Hepatocyte (in vitro differentiated cells): ENCODE results near the gene SATB1. TPM values are rescaled to one million over a fixed set of nuclear protein-coding genes. Genes with fewer than 3 reads are reported as not detected.

Source experiments
- DNase-seq: peaks from one replicate; pipeline ENCODE4 v3.0.0-alpha.2; 2016; ENCODE audit warnings: low spot score
- H2AFZ ChIP-seq: fragments of 200-600 bp; sonication (generic); 2 replicates; pipeline ENCODE4 v1.6.0; 2016; ENCODE audit warnings: antibody characterized with exemption, mild to moderate bottlenecking
- H3K27ac ChIP-seq: fragments of 200-600 bp; sonication (generic); 2 replicates; pipeline ENCODE4 v1.5.1; 2016; ENCODE audit warnings: mild to moderate bottlenecking
- H3K27me3 ChIP-seq: fragments of 200-600 bp; sonication (generic); 2 replicates; pipeline ENCODE4 v1.6.1; 2016
- H3K36me3 ChIP-seq: fragments of 200-600 bp; sonication (generic); replicated peaks from 2 replicates; pipeline ENCODE4 v1.5.1; 2016; ENCODE audit warnings: low read depth; ENCODE audit not compliant: insufficient read depth
- H3K4me1 ChIP-seq: fragments of 200-600 bp; sonication (generic); 2 replicates; pipeline ENCODE4 v1.5.1; 2016; ENCODE audit warnings: mild to moderate bottlenecking, moderate library complexity; ENCODE audit not compliant: insufficient read depth
- H3K4me2 ChIP-seq: fragments of 200-600 bp; sonication (generic); 2 replicates; pipeline ENCODE4 v1.6.0; 2016
- H3K4me3 ChIP-seq: fragments of 200-600 bp; sonication (generic); 2 replicates; pipeline ENCODE4 v1.5.1; 2016; ENCODE audit warnings: mild to moderate bottlenecking
- H3K79me2 ChIP-seq: fragments of 200-600 bp; sonication (generic); 2 replicates; pipeline ENCODE4 v1.6.0; 2017; ENCODE audit warnings: mild to moderate bottlenecking
- H3K9me2 ChIP-seq: fragments of 200-600 bp; sonication (generic); replicated peaks from 2 replicates; pipeline ENCODE4 v1.6.0; 2017; ENCODE audit warnings: mild to moderate bottlenecking; ENCODE audit not compliant: insufficient read depth
- H3K9me3 ChIP-seq: fragments of 200-600 bp; sonication (generic); 2 replicates; pipeline ENCODE4 v1.5.1; 2016; ENCODE audit warnings: low read depth, mild to moderate bottlenecking
- H4K20me1 ChIP-seq: fragments of 200-600 bp; sonication (generic); 2 replicates; pipeline ENCODE4 v1.6.0; 2016; ENCODE audit warnings: mild to moderate bottlenecking; ENCODE audit not compliant: insufficient read depth, poor library complexity, severe bottlenecking
- EZH2 ChIP-seq: fragments of 200-600 bp; sonication (generic); IDR thresholded peaks from 2 replicates; pipeline ENCODE4 v1.6.1; 2016; ENCODE audit warnings: antibody characterized with exemption, mild to moderate bottlenecking, borderline replicate concordance
- EZH2phosphoT487 ChIP-seq: fragments of 200-600 bp; sonication (generic); IDR thresholded peaks from one replicate; pipeline ENCODE4 v1.6.1; 2018; ENCODE audit warnings: antibody characterized with exemption, mild to moderate bottlenecking, low read depth, moderate library complexity; ENCODE audit not compliant: unreplicated experiment, severe bottlenecking
- WGBS: methylation state at CpG from one replicate; pipeline ENCODE4 v1.1.6; 2016; ENCODE audit warnings: low lambda C conversion rate; ENCODE audit errors: missing lambda C conversion rate; 5-methylcytosine and 5-hydroxymethylcytosine counted together
- polyA plus RNA-seq: library from polyadenylated mRNA; unstranded; fragments of >200 nt; fragmentation: Nextera tagmentation; extraction: Ambion mirVana; gene quantifications from 2 replicates; pipeline ENCODE4 v1.2.1, GENCODE V29; 2016
- total RNA-seq: library from RNA; depleted of rRNA; stranded (reverse); fragments of >200 nt; gene quantifications from 2 replicates; pipeline ENCODE4 v1.2.3, GENCODE V29; 2014
- TF ChIP-seq, protein P1 (sequence below): fragments of 200-600 bp; sonication (generic); IDR thresholded peaks from 2 replicates; pipeline ENCODE4 v1.5.1; 2016; ENCODE audit warnings: antibody characterized with exemption, mild to moderate bottlenecking; ENCODE audit not compliant: poor library complexity

SATB1 gene
- total and polyA plus RNA-seq, 2 experiments from 2014 or later: 10.0 to 30.7 TPM

DNA sequence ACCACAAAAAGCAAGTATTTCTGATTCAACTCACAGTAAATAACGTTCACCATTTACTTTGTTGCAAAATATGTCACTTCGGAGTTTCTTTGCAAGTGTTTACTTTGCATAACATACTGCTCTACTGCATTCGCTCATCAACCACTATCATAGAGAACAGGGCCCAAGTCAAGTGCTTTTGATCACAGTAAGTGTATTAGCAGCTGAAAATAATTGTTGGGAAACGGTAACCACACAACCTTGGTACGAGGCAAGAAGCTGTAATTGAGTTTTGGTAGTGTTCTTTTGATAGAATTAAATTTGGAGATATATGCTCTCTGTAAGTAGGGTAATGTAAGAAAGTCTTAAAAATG is 80.1 kb downstream of the SATB1 start:
- H3K9me2 ChIP-seq: no peaks in the 10 kb centered on the region
- H3K27me3 ChIP-seq: no peaks in the 10 kb centered on the region
- no peak overlapping the region for H3K4me3 ChIP-seq
- no peak overlapping the region for H3K4me2 ChIP-seq
- H3K79me2 ChIP-seq: no peaks in the 10 kb centered on the region
- no peaks in the 10 kb centered on the region for H3K9me3 ChIP-seq
- H4K20me1 ChIP-seq: no peaks in the 10 kb centered on the region
- H2AFZ ChIP-seq: no peak overlapping the region
- no peaks in the 10 kb centered on the region for H3K4me1 ChIP-seq
- H3K36me3 ChIP-seq: no peaks in the 10 kb centered on the region
- WGBS: 41% methylated on average over 5 of the region's 5 CpGs
- TF ChIP-seq EZH2: no peak
- TF ChIP-seq EZH2phosphoT487: no peak
- TF ChIP-seq, protein P1, sequence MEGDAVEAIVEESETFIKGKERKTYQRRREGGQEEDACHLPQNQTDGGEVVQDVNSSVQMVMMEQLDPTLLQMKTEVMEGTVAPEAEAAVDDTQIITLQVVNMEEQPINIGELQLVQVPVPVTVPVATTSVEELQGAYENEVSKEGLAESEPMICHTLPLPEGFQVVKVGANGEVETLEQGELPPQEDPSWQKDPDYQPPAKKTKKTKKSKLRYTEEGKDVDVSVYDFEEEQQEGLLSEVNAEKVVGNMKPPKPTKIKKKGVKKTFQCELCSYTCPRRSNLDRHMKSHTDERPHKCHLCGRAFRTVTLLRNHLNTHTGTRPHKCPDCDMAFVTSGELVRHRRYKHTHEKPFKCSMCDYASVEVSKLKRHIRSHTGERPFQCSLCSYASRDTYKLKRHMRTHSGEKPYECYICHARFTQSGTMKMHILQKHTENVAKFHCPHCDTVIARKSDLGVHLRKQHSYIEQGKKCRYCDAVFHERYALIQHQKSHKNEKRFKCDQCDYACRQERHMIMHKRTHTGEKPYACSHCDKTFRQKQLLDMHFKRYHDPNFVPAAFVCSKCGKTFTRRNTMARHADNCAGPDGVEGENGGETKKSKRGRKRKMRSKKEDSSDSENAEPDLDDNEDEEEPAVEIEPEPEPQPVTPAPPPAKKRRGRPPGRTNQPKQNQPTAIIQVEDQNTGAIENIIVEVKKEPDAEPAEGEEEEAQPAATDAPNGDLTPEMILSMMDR: no peak
- DNase-seq: no peak
- H3K27ac ChIP-seq: no peak overlapping the region

DNA sequence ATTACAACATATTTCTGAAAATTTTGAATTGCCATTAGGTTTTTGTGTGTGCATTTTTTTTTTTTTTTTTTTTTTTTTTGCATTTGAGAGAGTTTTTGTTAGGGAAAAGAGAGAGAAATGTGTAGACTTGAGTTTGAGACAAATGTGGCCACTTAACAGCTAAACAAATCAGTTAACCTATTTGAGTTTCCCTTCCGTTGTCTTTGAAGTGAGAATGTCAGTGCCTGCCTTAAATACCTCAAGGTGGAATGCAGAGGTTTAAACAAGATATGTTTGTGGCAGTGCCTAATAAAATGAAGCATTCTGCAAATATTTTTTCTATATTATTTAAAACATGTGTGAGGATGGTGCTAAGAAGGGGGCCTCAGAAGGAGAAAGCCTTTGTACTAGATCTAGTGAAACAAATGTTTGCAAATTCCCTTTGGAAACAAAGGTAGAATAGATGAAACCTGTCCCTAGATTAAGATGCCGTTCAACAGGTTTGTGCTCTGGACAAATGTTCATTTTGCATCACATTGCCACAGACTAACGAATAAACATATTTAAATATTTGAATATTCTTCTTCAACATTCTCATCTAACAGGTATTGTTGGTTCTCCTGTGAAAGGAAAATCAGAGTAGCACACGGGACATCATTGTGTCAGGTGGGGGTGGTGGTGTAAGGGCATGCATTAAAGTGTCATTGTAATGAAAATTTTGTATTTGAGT is 80.7 kb downstream of the SATB1 start:
- Histone ChIP-seq H3K9me2 (no peaks in the 10 kb centered on the region), H4K20me1 (no peaks in the 10 kb centered on the region), H3K27me3 (no peaks in the 10 kb centered on the region), H3K27ac (no peak overlapping the region), H3K4me3 (no peak overlapping the region), H3K4me1 (no peaks in the 10 kb centered on the region), H3K4me2 (no peak overlapping the region), H3K36me3 (no peaks in the 10 kb centered on the region), H2AFZ (no peak overlapping the region), H3K79me2 (no peaks in the 10 kb centered on the region), H3K9me3 (no peaks in the 10 kb centered on the region)
- no peak for TF ChIP-seq EZH2
- TF ChIP-seq, protein P1: no peak
- 41% methylated on average over 4 of the region's 4 CpGs for WGBS
- DNase-seq: no peak

GRCh38 chr3:18343809-18344208 is 81.3 kb downstream of the SATB1 start:
- 58% methylated on average over 2 of the region's 2 CpGs for WGBS
- Histone ChIP-seq H4K20me1 (no peaks in the 10 kb centered on the region), H3K27ac (no peak overlapping the region), H3K4me1 (no peaks in the 10 kb centered on the region), H3K79me2 (no peaks in the 10 kb centered on the region), H3K9me3 (no peaks in the 10 kb centered on the region), H3K4me2 (no peak overlapping the region), H3K4me3 (no peak overlapping the region), H3K36me3 (no peaks in the 10 kb centered on the region), H2AFZ (no peak overlapping the region), H3K27me3 (no peaks in the 10 kb centered on the region), H3K9me2 (no peaks in the 10 kb centered on the region)
- no peak for TF ChIP-seq EZH2
- TF ChIP-seq, protein P1: no peak
- TF ChIP-seq EZH2phosphoT487: no peak
- DNase-seq: no peak
